GM23338 (cell line): Measurements from ENCODE around the gene CEPT1. TPM values are rescaled to one million over a fixed set of nuclear protein-coding genes. Genes with fewer than 3 reads are reported as not detected.

Experiments used
- ATAC-seq: fragments of 200-7000 bp; cut with Tn5 transposase; 3 replicates; pipeline ENCODE4 v1.9.1; 2020
- DNase-seq: peaks from one replicate; pipeline ENCODE4 v3.0.0-alpha.2; 2015; ENCODE audit warnings: low spot score
- H2AFZ ChIP-seq: fragments of 200-600 bp; sonication (generic); 2 replicates; pipeline ENCODE4 v1.8.0; 2016; ENCODE audit warnings: antibody characterized with exemption, mild to moderate bottlenecking, moderate library complexity
- H3F3A ChIP-seq: fragments of 200-600 bp; sonication (generic); replicated peaks from 2 replicates; pipeline ENCODE4 v1.8.0; 2017; ENCODE audit warnings: antibody characterized with exemption, mixed run types, low read depth
- H3K27ac ChIP-seq: fragments of 200-600 bp; sonication (generic); 2 replicates; pipeline ENCODE4 v1.6.1; 2016; ENCODE audit warnings: low read depth
- H3K27me3 ChIP-seq: fragments of 200-600 bp; sonication (generic); 2 replicates; pipeline ENCODE4 v1.8.0; 2016; ENCODE audit warnings: mild to moderate bottlenecking, mixed run types, moderate library complexity; ENCODE audit not compliant: insufficient read depth
- H3K36me3 ChIP-seq: fragments of 200-600 bp; sonication (generic); 2 replicates; pipeline ENCODE4 v1.8.0; 2016; ENCODE audit warnings: mild to moderate bottlenecking; ENCODE audit not compliant: insufficient read depth
- H3K4me1 ChIP-seq: fragments of 200-600 bp; sonication (generic); 2 replicates; pipeline ENCODE4 v1.8.0; 2016; ENCODE audit warnings: mild to moderate bottlenecking, moderate library complexity; ENCODE audit not compliant: insufficient read depth
- H3K4me2 ChIP-seq: fragments of 200-600 bp; sonication (generic); 2 replicates; pipeline ENCODE4 v1.7.1; 2017; ENCODE audit warnings: mixed run types
- H3K4me3 ChIP-seq: fragments of 200-600 bp; sonication (generic); 2 replicates; pipeline ENCODE4 v1.6.1; 2016; ENCODE audit warnings: mixed run types
- H3K79me2 ChIP-seq: fragments of 200-600 bp; sonication (generic); replicated peaks from 2 replicates; pipeline ENCODE4 v1.8.0; 2017; ENCODE audit warnings: mild to moderate bottlenecking; ENCODE audit not compliant: insufficient read depth
- H3K9me2 ChIP-seq: fragments of 200-600 bp; sonication (generic); 2 replicates; pipeline ENCODE4 v1.8.0; 2017; ENCODE audit not compliant: insufficient read depth
- H4K20me1 ChIP-seq: fragments of 200-600 bp; sonication (generic); replicated peaks from 2 replicates; pipeline ENCODE4 v1.8.0; 2017; ENCODE audit warnings: mild to moderate bottlenecking; ENCODE audit not compliant: insufficient read depth
- H3K27ac Mint-ChIP-seq: 2 replicates; pipeline ENCODE4 v1.8.0; 2020; ENCODE audit warnings: inconsistent platforms, mild to moderate bottlenecking, moderate library complexity, mixed read lengths
- H3K27me3 Mint-ChIP-seq: 3 replicates; pipeline ENCODE4 v1.8.0; 2022; ENCODE audit warnings: low read depth, mild to moderate bottlenecking, moderate library complexity, mixed read lengths, inconsistent platforms; ENCODE audit not compliant: insufficient read depth, poor library complexity
- H3K36me3 Mint-ChIP-seq: 3 replicates; pipeline ENCODE4 v1.8.0; 2021; ENCODE audit warnings: low read depth, mild to moderate bottlenecking, inconsistent platforms, moderate library complexity, mixed read lengths
- H3K4me1 Mint-ChIP-seq: 3 replicates; pipeline ENCODE4 v1.8.0; 2020; ENCODE audit warnings: mild to moderate bottlenecking, inconsistent platforms, mixed read lengths
- H3K4me3 Mint-ChIP-seq: 3 replicates; pipeline ENCODE4 v1.8.0; 2021; ENCODE audit warnings: moderate library complexity, mild to moderate bottlenecking, inconsistent platforms, mixed read lengths
- H3K9me3 Mint-ChIP-seq: 3 replicates; pipeline ENCODE4 v1.8.0; 2020; ENCODE audit warnings: moderate library complexity, mild to moderate bottlenecking, inconsistent platforms, mixed read lengths
- CREB1 ChIP-seq: fragments of 250-450 bp; sonication (Bioruptor Pico); IDR thresholded peaks from 2 replicates; pipeline ENCODE4 v1.5.0; 2020; ENCODE audit warnings: low read depth, mild to moderate bottlenecking, moderate library complexity
- ETS1 ChIP-seq: IDR thresholded peaks from 2 replicates; pipeline ENCODE4 v1.6.1; 2016; ENCODE audit warnings: antibody characterized with exemption
- EZH2 ChIP-seq: fragments of 200-600 bp; sonication (generic); IDR thresholded peaks from one replicate; pipeline ENCODE4 v1.8.0; 2017; ENCODE audit warnings: antibody characterized with exemption, mild to moderate bottlenecking, low read depth; ENCODE audit not compliant: unreplicated experiment
- EZH2phosphoT487 ChIP-seq: fragments of 200-600 bp; sonication (generic); IDR thresholded peaks from one replicate; pipeline ENCODE4 v1.8.1; 2018; ENCODE audit warnings: antibody characterized with exemption; ENCODE audit not compliant: unreplicated experiment
- NANOG ChIP-seq: IDR thresholded peaks from 2 replicates; pipeline ENCODE4 v1.6.1; 2016; ENCODE audit warnings: antibody characterized with exemption, borderline replicate concordance
- REST ChIP-seq: IDR thresholded peaks from one replicate; pipeline ENCODE4 v1.6.1; 2018; ENCODE audit warnings: antibody characterized with exemption; ENCODE audit not compliant: unreplicated experiment
- STAT1 ChIP-seq: IDR thresholded peaks from one replicate; pipeline ENCODE4 v1.6.1; 2016; ENCODE audit warnings: antibody characterized with exemption; ENCODE audit not compliant: unreplicated experiment
- ZNF114 ChIP-seq: fragments of 250-450 bp; sonication (Bioruptor Pico); IDR thresholded peaks from 2 replicates; pipeline ENCODE4 v1.5.0; 2020; ENCODE audit warnings: mild to moderate bottlenecking, moderate library complexity
- polyA plus RNA-seq: library from polyadenylated mRNA; unstranded; fragments of >200 nt; fragmentation: Nextera tagmentation; extraction: Ambion mirVana; gene quantifications from 2 replicates; pipeline ENCODE4 v1.2.1, GENCODE V29; 2016
- total RNA-seq: library from RNA; depleted of rRNA; stranded (reverse); fragments of >200 nt; shearing (Covaris generic); gene quantifications from 2 replicates; pipeline ENCODE4 v1.2.3, GENCODE V29; 2014

The CEPT1 gene
- total and polyA plus RNA-seq, 2 experiments from 2014 or later: 17.3 to 39.5 TPM

- Mint-ChIP-seq H3K36me3 (peaks cover 36% of the 10 kb centered on the region), H3K27ac (no peak overlapping the region; the same call in 1 of the 2 replicates), H3K4me3 (no peak overlapping the region), H3K4me1 (no peaks in the 10 kb centered on the region), H3K9me3 (no peaks in the 10 kb centered on the region), H3K27me3 (no peaks in the 10 kb centered on the region)
- no peak overlapping the region for H3K4me2 ChIP-seq
- H3K27me3 ChIP-seq: no peaks in the 10 kb centered on the region
- H3K79me2 ChIP-seq: no peaks in the 10 kb centered on the region
- no peak for DNase-seq
- no peak overlapping the region for H2AFZ ChIP-seq
- H3K4me3 ChIP-seq: no peak overlapping the region
- H3K9me2 ChIP-seq: no peaks in the 10 kb centered on the region
- peaks cover 6% of the 10 kb centered on the region; the same call in 1 of the 2 replicates for H3K36me3 ChIP-seq
- no peak for ATAC-seq
- H3K27ac ChIP-seq: no peak overlapping the region
- TF ChIP-seq EZH2 (no peak), CREB1 (no peak), ETS1 (no peak), EZH2phosphoT487 (no peak), REST (no peak), NANOG (no peak)
- H3K4me1 ChIP-seq: no peaks in the 10 kb centered on the region
- no peaks in the 10 kb centered on the region for H4K20me1 ChIP-seq
- no peaks in the 10 kb centered on the region for H3F3A ChIP-seq
Observed at GRCh38 chr1:111182052-111182451, 42.0 kb downstream of the CEPT1 start.

GRCh38 chr1:111183308-111184069, 43.5 kb downstream of the CEPT1 start:
- H3K4me1 ChIP-seq: no peaks in the 10 kb centered on the region
- Mint-ChIP-seq H3K4me3 (no peak overlapping the region), H3K4me1 (no peaks in the 10 kb centered on the region), H3K27ac (peak overlapping the region; percentile 60), H3K27me3 (no peaks in the 10 kb centered on the region), H3K9me3 (no peaks in the 10 kb centered on the region), H3K36me3 (peaks cover 42% of the 10 kb centered on the region)
- no peak overlapping the region for H2AFZ ChIP-seq
- no peak overlapping the region for H3K27ac ChIP-seq
- H3K27me3 ChIP-seq: no peaks in the 10 kb centered on the region
- no peaks in the 10 kb centered on the region for H3K9me2 ChIP-seq
- TF ChIP-seq STAT1: no peak
- no peak for TF ChIP-seq ZNF114 (CRISPR knock-in tag)
- H3F3A ChIP-seq: no peaks in the 10 kb centered on the region
- no peaks in the 10 kb centered on the region for H3K79me2 ChIP-seq
- ATAC-seq (no peak), DNase-seq (no peak)
- no peak overlapping the region for H3K4me2 ChIP-seq
- H3K4me3 ChIP-seq: no peak overlapping the region
- H4K20me1 ChIP-seq: no peaks in the 10 kb centered on the region
- H3K36me3 ChIP-seq: peaks cover 6% of the 10 kb centered on the region
